HCT116 (cell line): ENCODE data around the gene YWHAQ.
"Not testable (repeated sequence)": the region's sequence is repeated elsewhere in the genome, so short reads cannot be mapped to it uniquely, and the experiment has no call there.

ENCODE experiments used
- FOSL1 ChIP-seq: IDR thresholded peaks from 2 replicates; pipeline ENCODE4 v1.6.1; 2012; ENCODE audit warnings: low read depth
- POLR2A ChIP-seq: IDR thresholded peaks from 2 replicates; pipeline ENCODE4 v1.7.0; 2011; ENCODE audit warnings: borderline replicate concordance; ENCODE audit not compliant: insufficient read depth, insufficient read length; ENCODE audit errors: extremely low read depth
- SIN3A ChIP-seq: IDR thresholded peaks from 2 replicates; pipeline ENCODE4 v1.6.1; 2012; ENCODE audit warnings: low read depth
- TF ChIP-seq, protein P1 (sequence below): IDR thresholded peaks from 2 replicates; pipeline ENCODE4 v1.6.1; 2012
- TF ChIP-seq, protein P2 (sequence below), 3 experiments: fragments of 200-600 bp in 1 of 3; sonication (generic) in 1 of 3; IDR thresholded peaks in 2 of 3; conservative IDR thresholded peaks in 1 of 3; 2 replicates each; pipeline ENCODE4 v1.5.1; 2012 to 2017; ENCODE audit warnings: low read depth in 2 of 3, low read length in 2 of 3, antibody characterized with exemption in 1 of 3, borderline replicate concordance in 1 of 3, control low read depth in 1 of 3, mild to moderate bottlenecking in 1 of 3, mixed read lengths in 1 of 3, mixed run types in 1 of 3, moderate library complexity in 1 of 3; ENCODE audit not compliant: insufficient read depth in 1 of 3
- TF ChIP-seq, protein P3 (sequence below): IDR thresholded peaks from 2 replicates; pipeline ENCODE4 v1.6.1; 2012

- TF ChIP-seq, protein P1, sequence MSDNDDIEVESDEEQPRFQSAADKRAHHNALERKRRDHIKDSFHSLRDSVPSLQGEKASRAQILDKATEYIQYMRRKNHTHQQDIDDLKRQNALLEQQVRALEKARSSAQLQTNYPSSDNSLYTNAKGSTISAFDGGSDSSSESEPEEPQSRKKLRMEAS, result not testable (repeated sequence)
- TF ChIP-seq FOSL1, POLR2A, SIN3A: not testable (repeated sequence)
- TF ChIP-seq, protein P2, sequence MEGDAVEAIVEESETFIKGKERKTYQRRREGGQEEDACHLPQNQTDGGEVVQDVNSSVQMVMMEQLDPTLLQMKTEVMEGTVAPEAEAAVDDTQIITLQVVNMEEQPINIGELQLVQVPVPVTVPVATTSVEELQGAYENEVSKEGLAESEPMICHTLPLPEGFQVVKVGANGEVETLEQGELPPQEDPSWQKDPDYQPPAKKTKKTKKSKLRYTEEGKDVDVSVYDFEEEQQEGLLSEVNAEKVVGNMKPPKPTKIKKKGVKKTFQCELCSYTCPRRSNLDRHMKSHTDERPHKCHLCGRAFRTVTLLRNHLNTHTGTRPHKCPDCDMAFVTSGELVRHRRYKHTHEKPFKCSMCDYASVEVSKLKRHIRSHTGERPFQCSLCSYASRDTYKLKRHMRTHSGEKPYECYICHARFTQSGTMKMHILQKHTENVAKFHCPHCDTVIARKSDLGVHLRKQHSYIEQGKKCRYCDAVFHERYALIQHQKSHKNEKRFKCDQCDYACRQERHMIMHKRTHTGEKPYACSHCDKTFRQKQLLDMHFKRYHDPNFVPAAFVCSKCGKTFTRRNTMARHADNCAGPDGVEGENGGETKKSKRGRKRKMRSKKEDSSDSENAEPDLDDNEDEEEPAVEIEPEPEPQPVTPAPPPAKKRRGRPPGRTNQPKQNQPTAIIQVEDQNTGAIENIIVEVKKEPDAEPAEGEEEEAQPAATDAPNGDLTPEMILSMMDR (IDR thresholded peaks at IDR 0.05 in 2 of 3, conservative IDR thresholded peaks at IDR 0.05 in 1 of 3; ENCODE audit: borderline replicate concordance in 1 of 3, insufficient read depth in 1 of 3, low read depth in 2 of 3, low read length in 2 of 3), result not testable (repeated sequence)
- TF ChIP-seq, protein P3, sequence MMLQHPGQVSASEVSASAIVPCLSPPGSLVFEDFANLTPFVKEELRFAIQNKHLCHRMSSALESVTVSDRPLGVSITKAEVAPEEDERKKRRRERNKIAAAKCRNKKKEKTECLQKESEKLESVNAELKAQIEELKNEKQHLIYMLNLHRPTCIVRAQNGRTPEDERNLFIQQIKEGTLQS, result not testable (repeated sequence)
These were observed 9.1 kb downstream of the YWHAQ start for GRCh38 chr2:9621655-9622054.
